Thoracic aorta endothelial cell (primary cell): ENCODE results near the gene MBD3L4. TPM values are rescaled to one million over a fixed set of nuclear protein-coding genes. Genes with fewer than 3 reads are reported as not detected.

Source experiments
- total RNA-seq: library from RNA; depleted of rRNA; stranded (reverse); fragments of >200 nt; gene quantifications from 2 replicates; pipeline ENCODE4 v1.2.3, GENCODE V29; 2012

The MBD3L4 gene
- not detected in 2 replicates for total RNA-seq

GRCh38 chr19:7040079-7040478, at the start of gene MBD3L4:
Gene MBD3L4 (minus strand): TSS chr19:7040179. CDS start chr19:7040144, 35 bp downstream.

GRCh38 chr19:7069042-7069903, 29.3 kb upstream of the MBD3L4 start, which contains the start of gene ZNF557:
Gene ZNF557 (plus strand): TSS chr19:7069703. CDS start chr19:7075075, 5,372 bp downstream.

GRCh38 chr19:7058576-7058975, 18.6 kb upstream of the MBD3L4 start, which contains the start of gene MBD3L3:
Gene MBD3L3 (minus strand): TSS chr19:7058676. CDS start chr19:7058605, 71 bp downstream.

GRCh38 chr19:7049021-7049420, 9.0 kb upstream of the MBD3L4 start, which contains the start of gene MBD3L2:
Gene MBD3L2 (plus strand): TSS chr19:7049321. CDS start chr19:7049374, 53 bp downstream.

GRCh38 chr19:7030278-7030677, 9.7 kb downstream of the MBD3L4 start, which contains the start of gene MBD3L5:
Gene MBD3L5 (plus strand): TSS chr19:7030578. CDS start chr19:7030612, 34 bp downstream.

GRCh38 chr19:7021331-7021730, 18.6 kb downstream of the MBD3L4 start, which contains the start of gene MBD3L2B:
Gene MBD3L2B (minus strand): TSS chr19:7021431. CDS start chr19:7021397, 34 bp downstream.

Other genes starting within 250 kb of the MBD3L4 start
- gene ADGRE1, start 152.6 kb downstream of the MBD3L4 start, total RNA-seq: not detected in 2 replicates
- gene MBD3L2B, start 18.7 kb downstream of the MBD3L4 start, total RNA-seq: not detected in 2 replicates
- gene MBD3L5, start 9.6 kb downstream of the MBD3L4 start, total RNA-seq: not detected in 2 replicates
- gene MBD3L2, start 9.1 kb upstream of the MBD3L4 start, total RNA-seq: not detected in 2 replicates
- not detected in 2 replicates for gene MBD3L3, start 18.5 kb upstream of the MBD3L4 start, total RNA-seq
- 9.4 and 10.9 TPM in 2 replicates for gene ZNF557, start 29.5 kb upstream of the MBD3L4 start, total RNA-seq